HEK293T (cell line): ENCODE measurements around the gene BPIFB4.
"Not testable (repeated sequence)": the region's sequence is repeated elsewhere in the genome, so short reads cannot be mapped to it uniquely, and the experiment has no call there.

Experiments used
- CTCF ChIA-PET: fragments of 350-600 bp; formaldehyde crosslinking; extraction: SDS; loops from one replicate; lab custom pipeline; 2021; ENCODE audit warnings: antibody characterized with exemption, inconsistent platforms; lab: Yijun Ruan, JAX
- POLR2A ChIA-PET: fragments of 350-600 bp; formaldehyde crosslinking; extraction: SDS; loops from one replicate; lab custom pipeline; 2020; ENCODE audit warnings: antibody characterized with exemption, inconsistent platforms; lab: Yijun Ruan, JAX
- DNase-seq: peaks from one replicate; pipeline ENCODE4 v3.0.0; 2012; ENCODE audit warnings: mixed read lengths; ENCODE audit errors: extremely low spot score
- ARNT ChIP-seq: fragments of 450-650 bp; IDR thresholded peaks from 2 replicates; pipeline ENCODE4 v1.6.1; 2017; ENCODE audit warnings: mild to moderate bottlenecking
- BHLHE40 ChIP-seq: fragments of 450-650 bp; IDR thresholded peaks from 2 replicates; pipeline ENCODE4 v1.6.1; 2016; ENCODE audit warnings: mild to moderate bottlenecking, moderate library complexity, borderline replicate concordance
- CTBP1 ChIP-seq: fragments of 450-650 bp; IDR thresholded peaks from 2 replicates; pipeline ENCODE4 v1.6.1; 2016; ENCODE audit warnings: borderline replicate concordance
- FOXA1 ChIP-seq: fragments of 450-650 bp; IDR thresholded peaks from 2 replicates; pipeline ENCODE4 v1.6.1; 2016; ENCODE audit warnings: mild to moderate bottlenecking
- FOXK2 ChIP-seq: fragments of 450-650 bp; IDR thresholded peaks from 2 replicates; pipeline ENCODE4 v1.6.1; 2016; ENCODE audit warnings: mild to moderate bottlenecking
- FOXM1 ChIP-seq: fragments of 450-650 bp; IDR thresholded peaks from 2 replicates; pipeline ENCODE4 v1.6.1; 2017; ENCODE audit warnings: mild to moderate bottlenecking, borderline replicate concordance
- HDGF ChIP-seq: fragments of 450-650 bp; IDR thresholded peaks from 2 replicates; pipeline ENCODE4 v1.6.1; 2017; ENCODE audit warnings: antibody characterized with exemption, borderline replicate concordance
- L3MBTL2 ChIP-seq: fragments of 450-650 bp; conservative IDR thresholded peaks from 2 replicates; pipeline ENCODE4 v1.6.1; 2016; ENCODE audit warnings: mild to moderate bottlenecking
- LEF1 ChIP-seq: fragments of 450-650 bp; IDR thresholded peaks from 2 replicates; pipeline ENCODE4 v1.6.1; 2017; ENCODE audit warnings: mild to moderate bottlenecking, borderline replicate concordance
- NFRKB ChIP-seq: fragments of 450-650 bp; IDR thresholded peaks from 2 replicates; pipeline ENCODE4 v1.6.1; 2016; ENCODE audit warnings: mild to moderate bottlenecking, moderate library complexity
- PKNOX1 ChIP-seq: fragments of 450-650 bp; IDR thresholded peaks from 2 replicates; pipeline ENCODE4 v1.6.1; 2016
- SP1 ChIP-seq: fragments of 450-650 bp; IDR thresholded peaks from 2 replicates; pipeline ENCODE4 v1.6.1; 2017
- SUZ12 ChIP-seq: fragments of 450-650 bp; IDR thresholded peaks from 2 replicates; pipeline ENCODE4 v1.6.1; 2016; ENCODE audit warnings: mild to moderate bottlenecking
- TARDBP ChIP-seq: fragments of 450-650 bp; IDR thresholded peaks from 2 replicates; pipeline ENCODE4 v1.6.1; 2016
- ZNF384 ChIP-seq: fragments of 450-650 bp; IDR thresholded peaks from 2 replicates; pipeline ENCODE4 v1.6.1; 2016

Gene BPIFB4

DNA sequence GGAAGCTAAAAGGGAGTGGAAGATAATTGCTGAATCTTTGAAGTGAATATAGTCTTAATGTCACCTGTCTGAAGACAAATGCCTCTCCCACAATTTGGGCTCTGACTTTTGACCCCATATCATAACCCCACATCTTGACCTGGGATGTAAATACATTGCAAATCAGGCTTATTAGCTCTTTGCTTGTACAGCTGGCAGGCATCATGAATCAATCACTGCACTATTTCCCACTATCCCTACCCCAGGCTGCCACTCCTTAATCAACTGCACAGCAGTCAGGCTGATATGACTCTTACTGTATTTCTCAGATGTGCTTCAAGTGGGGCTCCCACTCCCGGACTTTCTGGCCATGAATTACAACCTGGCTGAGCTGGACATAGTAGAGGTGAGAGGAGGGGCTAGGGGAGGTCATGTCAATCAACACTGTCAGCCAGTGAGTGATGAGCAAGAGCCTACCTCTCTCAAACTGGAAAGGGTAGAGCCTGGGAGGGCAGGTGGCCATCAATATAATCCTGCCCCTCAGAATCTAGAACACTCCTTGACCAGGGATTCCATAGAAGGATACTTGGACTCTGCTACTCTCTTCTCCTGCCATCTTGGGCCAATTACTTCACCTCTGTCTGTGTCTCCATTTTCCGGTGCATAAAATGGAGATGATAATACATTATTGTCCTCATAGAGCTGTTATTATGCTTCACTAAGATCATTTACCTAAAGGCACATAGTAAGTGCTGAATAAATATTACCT lies 36.3 kb upstream of the BPIFB4 start:
- DNase-seq, result no peak
- CTCF ChIA-PET, result no interaction called here
- POLR2A ChIA-PET, result no interaction called here
- TF ChIP-seq LEF1, result no peak
- no peak for TF ChIP-seq BHLHE40
- TF ChIP-seq PKNOX1, result no peak
- TF ChIP-seq FOXK2, result no peak

GRCh38 chr20:33043731-33044181 lies 35.7 kb upstream of the BPIFB4 start:
- CTCF ChIA-PET, result no interaction called here
- POLR2A ChIA-PET, result no interaction called here
- no peak for DNase-seq
- TF ChIP-seq L3MBTL2 (no peak), SP1 (no peak), NFRKB (no peak), TARDBP (no peak), ARNT (no peak), HDGF (no peak), PKNOX1 (no peak), BHLHE40 (no peak), LEF1 (no peak), FOXM1 (no peak), ZNF384 (no peak), FOXA1 (no peak), FOXK2 (no peak)

DNA sequence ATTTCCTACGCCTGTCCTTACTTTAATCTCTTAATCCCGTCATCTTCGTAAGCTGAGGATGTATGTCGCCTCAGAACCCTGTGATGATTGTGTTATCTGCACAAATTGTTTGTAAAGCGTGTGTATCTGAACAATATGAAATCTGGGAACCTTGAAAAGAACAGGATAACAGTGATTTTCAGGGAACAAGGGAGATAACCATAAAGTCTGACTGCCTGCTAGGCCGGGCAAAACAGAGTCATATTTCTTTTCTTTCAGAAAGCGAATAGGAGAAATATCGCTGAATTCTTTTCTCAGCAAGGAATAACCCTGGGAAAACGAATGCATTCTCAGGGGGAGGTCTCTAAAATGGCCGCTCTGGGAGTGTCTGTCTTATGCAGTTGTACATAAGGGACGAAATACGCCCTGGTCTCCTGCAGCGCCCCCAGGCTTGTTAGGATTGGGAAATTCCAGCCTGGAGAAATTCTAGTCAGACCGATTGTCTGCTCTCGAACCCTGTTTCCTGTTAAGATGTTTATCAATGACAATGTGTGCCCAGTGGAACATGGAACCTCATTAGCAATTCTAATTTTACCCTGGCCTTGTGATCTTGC lies 34.2 kb upstream of the BPIFB4 start:
- DNase-seq, CTCF ChIA-PET, POLR2A ChIA-PET: not testable (repeated sequence)

DNA sequence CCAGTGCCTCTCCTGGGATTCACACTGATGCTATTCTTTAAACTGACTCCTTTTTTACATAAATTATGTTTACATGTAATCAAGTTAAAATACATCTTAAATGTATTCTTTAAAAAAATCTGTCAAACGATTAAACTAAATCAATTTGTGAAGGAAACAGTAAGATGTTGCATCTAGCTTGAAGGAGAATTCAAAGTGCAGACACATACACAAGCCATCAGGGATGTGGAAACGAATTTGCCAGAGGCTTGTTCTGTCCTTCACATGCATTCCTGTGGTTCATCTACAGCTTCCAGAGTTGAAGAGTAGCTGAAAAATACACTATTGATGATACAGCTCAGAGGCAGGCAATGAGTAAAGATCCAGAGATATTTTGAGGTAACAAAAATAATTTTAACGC lies 33.0 kb upstream of the BPIFB4 start:
- CTCF ChIA-PET, result no interaction called here
- no peak for DNase-seq
- TF ChIP-seq NFRKB (no peak), CTBP1 (no peak), ZNF384 (no peak), LEF1 (no peak), FOXA1 (no peak), SUZ12 (no peak), ARNT (no peak)
- POLR2A ChIA-PET, result no interaction called here

- POLR2A ChIA-PET, result no interaction called here
Measured at GRCh38 chr20:33051333-33051732, 28.1 kb upstream of the BPIFB4 start.

DNA sequence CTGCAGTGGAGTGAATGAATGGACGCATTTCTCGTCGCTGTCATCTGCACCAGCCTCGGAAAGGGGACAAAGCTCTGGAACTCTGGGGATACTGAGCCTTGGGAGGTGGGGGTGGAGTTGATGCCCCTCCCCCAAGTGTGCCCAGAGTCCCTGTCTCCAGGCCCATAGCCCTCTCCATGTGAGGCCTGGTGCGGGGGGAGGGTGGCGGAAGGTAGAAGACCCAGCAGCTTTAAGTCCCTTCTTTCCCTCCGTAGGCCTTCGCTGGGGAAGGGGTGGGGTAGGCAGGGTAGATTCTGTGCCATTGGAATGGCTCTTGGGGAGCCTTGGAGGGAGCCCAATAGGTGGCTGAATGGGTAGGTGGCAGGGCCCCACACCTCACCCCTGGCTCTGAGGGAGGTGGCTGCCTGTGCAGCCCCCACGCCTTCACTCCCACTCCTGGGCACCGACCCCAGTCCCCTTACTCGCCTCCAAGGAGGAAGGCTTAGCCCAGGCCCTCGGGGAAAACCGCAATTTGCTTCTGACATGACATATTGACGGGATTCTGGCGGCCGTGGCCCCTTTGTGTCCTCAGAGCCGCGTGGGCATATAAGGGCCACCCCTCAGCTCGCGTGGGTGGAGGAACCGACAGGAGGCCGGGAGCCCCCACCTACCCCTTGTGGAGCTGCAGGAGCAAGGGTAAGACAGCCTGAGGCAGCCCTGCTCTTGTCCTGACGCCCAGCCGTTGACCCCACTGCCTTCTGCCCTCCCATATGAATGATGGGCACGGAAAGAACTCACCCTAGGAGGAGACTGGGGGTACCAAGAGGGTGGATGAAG lies 25.9 kb upstream of the BPIFB4 start, which contains the start of gene BPIFB3:
TSS of gene BPIFB3 (plus strand) at position 613 of the 816 bp plus-strand sequence. CDS start 1,533 bp downstream, outside the sequence.
- no peak for TF ChIP-seq FOXM1
- TF ChIP-seq SUZ12, result no peak
- TF ChIP-seq CTBP1, result no peak
- ChIA-PET POLR2A (no interaction called here), CTCF (no interaction called here)
- no peak for DNase-seq

More at GRCh38 chr20:33051333-33051732, 28.1 kb upstream of the BPIFB4 start:
- no peak for TF ChIP-seq SUZ12
- no peak for TF ChIP-seq PKNOX1
- no peak for TF ChIP-seq TARDBP
- no peak for TF ChIP-seq ARNT
- no peak for TF ChIP-seq ZNF384
- TF ChIP-seq FOXA1, result no peak
- no peak for DNase-seq
- CTCF ChIA-PET, result interaction anchor here (0.6 kb wide), 1 partner anchor 399 kb away, joined by 3 read pairs; no protein-coding TSS in a partner anchor

DNA sequence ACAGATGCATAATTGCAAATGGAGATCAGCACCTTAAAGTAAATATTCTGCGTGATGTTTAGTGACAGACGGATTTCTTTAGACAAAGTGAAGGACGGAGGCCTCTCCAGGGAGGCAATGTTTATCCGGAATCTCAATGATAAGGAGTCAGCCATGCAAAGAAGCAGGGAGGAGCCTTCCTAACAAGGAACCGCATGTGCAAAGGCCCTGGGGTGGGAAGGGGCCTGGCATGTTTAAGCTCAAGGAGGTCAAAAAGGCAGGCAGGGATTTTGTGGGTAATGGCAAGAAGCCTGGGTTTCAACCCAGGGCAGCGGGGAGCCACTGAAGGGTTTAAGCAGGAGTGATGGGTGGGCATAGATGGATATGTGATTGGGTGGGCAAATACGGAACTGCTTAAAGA lies 25.1 kb upstream of the BPIFB4 start:
- TF ChIP-seq PKNOX1 (no peak), HDGF (no peak), SUZ12 (no peak), FOXA1 (no peak), L3MBTL2 (no peak), CTBP1 (no peak), LEF1 (no peak)
- ChIA-PET CTCF (no interaction called here), POLR2A (no interaction called here)
- DNase-seq, result no peak
